ENCODE data around the gene PRKCA. TPM values are rescaled to one million over a fixed set of nuclear protein-coding genes. Genes with fewer than 3 reads are reported as not detected.

Gene PRKCA
- polyA plus RNA-seq, 2 of the 4 experiments (the other 2 are of a cell fraction), result 28.8 to 65.0 TPM

- no peak for TF ChIP-seq USF2 (IDR thresholded peaks at IDR 0.05)
Observed at GRCh38 chr17:66775271-66775670, 472.9 kb downstream of the PRKCA start (continued).

DNA sequence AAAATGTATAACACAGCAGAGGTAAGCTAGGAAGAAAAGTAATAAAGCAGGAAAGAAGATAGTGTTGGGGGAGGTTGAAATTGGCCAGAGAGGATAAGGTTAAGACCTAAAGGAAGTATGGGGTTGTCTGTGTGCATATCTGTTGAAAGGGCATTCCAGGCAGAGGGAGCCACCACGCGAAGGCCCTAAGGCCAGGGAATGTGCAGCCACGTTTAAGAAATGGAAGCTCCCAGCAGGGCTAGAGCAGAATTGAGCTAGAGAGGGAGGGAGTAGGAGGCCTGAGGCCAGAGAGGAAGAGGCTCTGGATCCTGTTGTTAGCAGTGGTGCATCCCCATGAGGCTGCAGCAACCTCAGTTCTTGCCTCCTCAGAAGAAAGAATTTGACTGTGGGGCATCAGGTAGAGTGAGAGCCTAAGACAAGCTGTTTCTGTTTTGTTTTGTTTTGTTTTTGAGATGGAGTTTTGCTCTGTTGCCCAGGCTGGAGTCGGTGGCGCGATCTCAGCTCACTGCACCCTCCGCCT, 473.5 kb downstream of the PRKCA start:
- no peak for FAIRE-seq
- Histone ChIP-seq H3K4me2 (no peak overlapping the region), H3K27ac (no peak overlapping the region), H3K9me3 (no peaks in the 10 kb centered on the region), H3K4me3 (no peak overlapping the region), H3K4me1 (no peaks in the 10 kb centered on the region)
- no peak for DNase-seq (ENCODE audit: low read depth in 1 of 2, low spot score in 1 of 2)
- WGBS (ENCODE audit: missing lambda C conversion rate), result 79% methylated on average over 7 of the region's 7 CpGs
- no peak for ATAC-seq
- ChIA-PET POLR2A (no interaction called here), CTCF (interaction anchor here (1.2 kb wide), 1 partner anchor 12 kb away, joined by 4 read pairs; no protein-coding TSS in a partner anchor)
- no peak for TF ChIP-seq CHD2 (IDR thresholded peaks at IDR 0.05; ENCODE audit: low read length, partially characterized antibody)

GRCh38 chr17:66776999-66777688, 474.7 kb downstream of the PRKCA start:
- POLR2A ChIA-PET, result no interaction called here
- CTCF ChIA-PET, result interaction anchor here (0.7 kb wide), 1 partner anchor 38 kb away, joined by 3 read pairs; no protein-coding TSS in a partner anchor
- DNase-seq (ENCODE audit: low read depth in 1 of 2, low spot score in 1 of 2), result no peak
- no peak overlapping the region for H3K27ac ChIP-seq
- 77% methylated on average over 9 of the region's 9 CpGs for WGBS (ENCODE audit: missing lambda C conversion rate)
- no peak for TF ChIP-seq USF2 (IDR thresholded peaks at IDR 0.05)
- H3K4me3 ChIP-seq, result no peak overlapping the region
- FAIRE-seq, result no peak
- no peak for ATAC-seq
- no peaks in the 10 kb centered on the region for H3K9me3 ChIP-seq
- H3K4me2 ChIP-seq, result no peak overlapping the region
- no peaks in the 10 kb centered on the region for H3K4me1 ChIP-seq

GRCh38 chr17:66777689-66778225, 475.3 kb downstream of the PRKCA start:
- no peak overlapping the region for H3K27ac ChIP-seq
- ATAC-seq, result no peak

More at GRCh38 chr17:66777689-66778225, 475.3 kb downstream of the PRKCA start:
- CTCF ChIA-PET, result interaction anchor here (0.7 kb wide), 1 partner anchor 37 kb away, joined by 3 read pairs; no protein-coding TSS in a partner anchor
- POLR2A ChIA-PET, result no interaction called here
- Histone ChIP-seq H3K4me2 (no peak overlapping the region), H3K9me3 (no peaks in the 10 kb centered on the region), H3K4me3 (no peak overlapping the region), H3K4me1 (no peaks in the 10 kb centered on the region)
- no peak for FAIRE-seq
- no peak for DNase-seq (ENCODE audit: low read depth in 1 of 2, low spot score in 1 of 2)
- WGBS (ENCODE audit: missing lambda C conversion rate), result 96% methylated on average over 7 of the region's 7 CpGs
- TF ChIP-seq FOSL2 (IDR thresholded peaks at IDR 0.05) (no peak), FOSL2 (CRISPR knock-in tag; IDR thresholded peaks at IDR 0.05) (no peak), EHMT2 (IDR thresholded peaks at IDR 0.05; ENCODE audit: low read depth) (no peak), RCOR1 (IDR thresholded peaks at IDR 0.05; ENCODE audit: low read depth, low read length) (no peak), CEBPB (IDR thresholded peaks at IDR 0.05) (no peak), POLR2A (IDR thresholded peaks at IDR 0.05; ENCODE audit: low read length) (no peak), FOSB (CRISPR knock-in tag; IDR thresholded peaks at IDR 0.05) (no peak), JUN (IDR thresholded peaks at IDR 0.05) (no peak), KDM5A (IDR thresholded peaks at IDR 0.05) (no peak), POLR2AphosphoS2 (conservative IDR thresholded peaks at IDR 0.05; ENCODE audit: low read length) (no peak), HDAC2 (IDR thresholded peaks at IDR 0.05) (no peak), CHD2 (IDR thresholded peaks at IDR 0.05; ENCODE audit: low read length, partially characterized antibody) (no peak), ELK1 (IDR thresholded peaks at IDR 0.05; ENCODE audit: low read depth, low read length) (no peak), RNF2 (IDR thresholded peaks at IDR 0.05; ENCODE audit: borderline replicate concordance, low read depth) (no peak), NFE2L2 (conservative IDR thresholded peaks at IDR 0.05; ENCODE audit: low read length) (no peak), ZSCAN20 (CRISPR knock-in tag; IDR thresholded peaks at IDR 0.05) (no peak), HES2 (IDR thresholded peaks at IDR 0.05) (no peak), HOXA7 (CRISPR knock-in tag; IDR thresholded peaks at IDR 0.05) (no peak), HEYL (CRISPR knock-in tag; IDR thresholded peaks at IDR 0.05) (no peak)
- TF ChIP-seq, protein P1, sequence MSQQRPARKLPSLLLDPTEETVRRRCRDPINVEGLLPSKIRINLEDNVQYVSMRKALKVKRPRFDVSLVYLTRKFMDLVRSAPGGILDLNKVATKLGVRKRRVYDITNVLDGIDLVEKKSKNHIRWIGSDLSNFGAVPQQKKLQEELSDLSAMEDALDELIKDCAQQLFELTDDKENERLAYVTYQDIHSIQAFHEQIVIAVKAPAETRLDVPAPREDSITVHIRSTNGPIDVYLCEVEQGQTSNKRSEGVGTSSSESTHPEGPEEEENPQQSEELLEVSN (IDR thresholded peaks at IDR 0.05; ENCODE audit: borderline replicate concordance, low read depth), result no peak
- TF ChIP-seq, protein P2, sequence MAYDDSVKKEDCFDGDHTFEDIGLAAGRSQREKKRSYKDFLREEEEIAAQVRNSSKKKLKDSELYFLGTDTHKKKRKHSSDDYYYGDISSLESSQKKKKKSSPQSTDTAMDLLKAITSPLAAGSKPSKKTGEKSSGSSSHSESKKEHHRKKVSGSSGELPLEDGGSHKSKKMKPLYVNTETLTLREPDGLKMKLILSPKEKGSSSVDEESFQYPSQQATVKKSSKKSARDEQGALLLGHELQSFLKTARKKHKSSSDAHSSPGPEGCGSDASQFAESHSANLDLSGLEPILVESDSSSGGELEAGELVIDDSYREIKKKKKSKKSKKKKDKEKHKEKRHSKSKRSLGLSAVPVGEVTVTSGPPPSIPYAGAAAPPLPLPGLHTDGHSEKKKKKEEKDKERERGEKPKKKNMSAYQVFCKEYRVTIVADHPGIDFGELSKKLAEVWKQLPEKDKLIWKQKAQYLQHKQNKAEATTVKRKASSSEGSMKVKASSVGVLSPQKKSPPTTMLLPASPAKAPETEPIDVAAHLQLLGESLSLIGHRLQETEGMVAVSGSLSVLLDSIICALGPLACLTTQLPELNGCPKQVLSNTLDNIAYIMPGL (CRISPR knock-in tag; IDR thresholded peaks at IDR 0.05; ENCODE audit: borderline replicate concordance), result no peak
